ENCODE data around the gene PTTG1IP2.
"Not testable (repeated sequence)": the region's sequence is repeated elsewhere in the genome, so short reads cannot be mapped to it uniquely, and the experiment has no call there.

PTTG1IP2 gene

GRCh38 chr7:90469554-90469953, at the start of gene PTTG1IP2:
Gene PTTG1IP2, plus strand, starts transcription at chr7:90469639. Its CDS starts 148 bp downstream, at chr7:90469787.
- no peak for DNase-seq (ENCODE audit: low read depth)

DNA sequence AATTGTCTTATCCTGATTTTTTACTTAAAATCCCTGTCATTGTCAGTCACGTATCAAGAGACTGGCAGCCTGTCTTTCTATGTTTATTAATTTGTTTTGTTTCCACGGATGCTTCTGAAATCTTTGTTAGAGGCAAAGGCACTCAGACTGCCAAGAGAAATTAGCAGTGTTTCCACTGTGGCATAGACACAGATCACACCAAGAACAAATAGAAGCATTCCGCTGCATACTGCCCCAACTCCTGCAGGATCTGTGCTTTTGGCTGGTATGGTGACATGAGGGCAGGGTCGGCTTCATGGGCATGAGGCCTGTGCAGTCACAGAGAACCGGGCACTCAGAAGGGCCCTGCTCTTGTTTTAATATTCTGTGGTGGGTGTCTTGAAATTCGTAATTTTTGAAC, 47.8 kb upstream of the PTTG1IP2 start:
- no peak for DNase-seq (ENCODE audit: low read depth)

DNA sequence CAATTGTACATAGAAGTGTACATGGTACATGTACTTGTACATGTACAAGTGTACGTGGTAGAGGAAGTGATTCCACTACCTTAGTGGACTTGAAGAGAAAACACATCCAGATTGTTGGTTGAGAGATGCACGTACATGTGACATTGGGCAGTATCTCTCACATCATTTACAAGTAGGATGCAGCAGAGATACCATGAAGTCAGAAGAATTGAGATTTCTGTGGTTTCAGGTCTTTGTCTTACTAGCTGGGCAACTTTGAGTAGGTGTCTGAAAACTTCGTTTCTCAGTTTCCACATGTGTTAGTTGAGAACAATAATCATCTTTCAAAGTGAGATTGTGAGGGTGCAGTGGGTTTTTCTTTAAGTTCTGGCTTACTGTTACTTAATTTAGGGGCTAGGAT, 44.7 kb upstream of the PTTG1IP2 start:
- DNase-seq (ENCODE audit: low read depth), result no peak

- DNase-seq (ENCODE audit: low read depth), result no peak
These were observed 44.1 kb upstream of the PTTG1IP2 start for GRCh38 chr7:90425376-90425775.

- DNase-seq (ENCODE audit: low read depth), result no peak
These were observed 38.6 kb upstream of the PTTG1IP2 start for GRCh38 chr7:90430614-90431460.

- DNase-seq (ENCODE audit: low read depth), result no peak
These were observed 36.7 kb upstream of the PTTG1IP2 start for GRCh38 chr7:90432752-90433151.

- DNase-seq (ENCODE audit: low read depth), result no peak
These were observed 36.2 kb upstream of the PTTG1IP2 start for GRCh38 chr7:90433221-90433620.

DNA sequence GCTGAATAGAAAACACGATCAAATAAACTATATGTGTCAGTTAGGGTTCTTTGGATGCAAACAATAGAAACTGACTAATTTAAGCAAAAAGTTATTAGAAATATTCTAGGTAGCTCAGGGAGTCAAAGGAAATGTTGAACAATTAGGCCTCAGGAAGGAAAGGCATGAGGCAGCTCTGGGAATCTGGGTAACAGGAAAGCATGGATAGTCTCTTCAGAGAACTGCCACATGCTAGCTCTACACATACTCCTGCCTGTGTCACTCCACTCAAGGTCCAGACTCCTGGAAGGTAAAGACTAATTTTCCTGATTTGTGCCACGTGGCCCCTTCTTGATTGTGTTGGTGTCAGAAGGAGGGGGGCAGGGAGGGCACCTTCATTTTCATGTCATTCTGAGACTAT, 23.8 kb upstream of the PTTG1IP2 start:
- DNase-seq (ENCODE audit: low read depth), result no peak

DNA sequence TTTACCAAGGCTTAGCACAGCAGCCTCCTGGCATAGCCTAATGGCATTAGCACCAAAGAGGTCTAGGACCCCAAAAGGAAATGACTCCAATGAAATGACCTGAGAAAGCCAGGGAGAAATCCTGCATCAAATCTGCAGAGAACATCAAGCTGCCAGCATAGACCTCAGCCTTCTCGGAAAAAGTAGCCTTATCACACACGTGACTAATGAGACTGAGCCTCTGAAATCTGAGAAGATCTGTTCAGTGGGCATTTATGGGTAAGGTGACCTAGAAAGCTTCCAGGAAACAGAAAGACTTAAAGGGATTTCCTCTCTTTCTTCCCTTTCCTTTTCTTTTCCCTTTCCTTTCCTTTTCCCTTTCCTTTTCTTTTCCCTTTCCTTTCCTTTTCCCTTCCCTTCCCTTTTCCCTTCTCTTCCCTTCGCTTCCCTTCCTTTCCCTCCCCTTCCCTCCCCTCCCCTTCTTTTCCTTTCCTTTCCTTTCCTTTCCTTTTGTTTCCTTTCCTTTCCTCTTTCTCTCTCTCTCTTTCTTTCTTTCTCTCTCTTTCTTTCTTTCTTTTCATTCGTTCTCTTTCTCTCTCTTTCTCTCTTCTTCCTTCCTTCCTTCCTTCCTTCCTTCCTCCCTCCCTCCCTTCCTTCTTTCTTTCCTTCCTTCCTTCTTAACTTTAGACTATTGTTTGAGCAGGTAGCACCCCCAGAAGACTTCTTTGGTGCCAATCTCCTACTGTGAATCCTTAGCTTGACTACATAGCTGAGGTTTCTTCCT, 23.1 kb upstream of the PTTG1IP2 start:
- DNase-seq (ENCODE audit: low read depth), result no peak

- DNase-seq (ENCODE audit: low read depth), result no peak
These were observed 16.1 kb upstream of the PTTG1IP2 start for GRCh38 chr7:90453259-90453891.

GRCh38 chr7:90453931-90454330, 15.5 kb upstream of the PTTG1IP2 start:
- no peak for DNase-seq (ENCODE audit: low read depth)

GRCh38 chr7:90455163-90456030, 14.0 kb upstream of the PTTG1IP2 start:
- DNase-seq (ENCODE audit: low read depth), result no peak

DNA sequence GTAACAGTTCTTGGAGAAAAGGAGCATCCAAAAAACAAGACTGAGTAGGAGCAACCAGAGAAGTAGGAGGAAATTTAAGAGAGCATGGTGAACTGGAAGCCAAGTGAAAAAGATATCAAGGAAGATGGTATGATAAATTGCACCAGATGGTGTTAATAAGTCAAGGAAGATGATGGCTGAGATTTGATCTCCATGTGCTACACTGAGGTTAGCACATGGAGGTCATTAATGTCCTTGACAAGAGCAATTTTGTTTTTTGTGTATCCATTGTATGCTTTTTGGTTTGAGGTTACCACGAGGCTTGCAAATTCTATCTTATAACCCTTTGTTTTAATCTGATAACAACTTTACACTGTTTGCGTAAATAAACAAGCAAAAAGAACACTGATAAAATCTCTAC, 11.3 kb upstream of the PTTG1IP2 start:
- DNase-seq (ENCODE audit: low read depth), result no peak

DNA sequence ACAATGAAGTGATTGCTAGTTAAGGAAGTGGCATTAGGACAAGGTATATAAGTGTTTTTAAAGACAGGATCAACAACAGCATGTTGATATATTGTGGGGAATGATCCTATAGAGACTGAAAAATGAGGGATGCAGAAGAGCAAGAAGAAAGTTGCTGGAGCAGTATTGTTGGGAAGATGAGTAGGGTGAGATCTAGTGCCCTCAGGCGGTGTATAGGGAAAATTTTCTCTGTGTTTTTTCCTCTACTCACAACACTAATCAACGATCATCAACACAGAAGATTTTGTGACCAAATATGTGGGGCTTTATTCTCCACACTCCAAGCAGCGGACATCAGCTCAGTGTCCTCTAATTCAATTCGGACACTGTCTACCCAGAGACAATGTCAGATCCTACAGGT, 9.6 kb upstream of the PTTG1IP2 start:
- no peak for DNase-seq (ENCODE audit: low read depth)

- no peak for DNase-seq (ENCODE audit: low read depth)
These were observed 8.2 kb upstream of the PTTG1IP2 start for GRCh38 chr7:90461219-90461618.

GRCh38 chr7:90463151-90463628, 6.2 kb upstream of the PTTG1IP2 start:
- DNase-seq (ENCODE audit: low read depth), result not testable (repeated sequence)

- no peak for DNase-seq (ENCODE audit: low read depth)
These were observed 3.6 kb upstream of the PTTG1IP2 start for GRCh38 chr7:90465816-90466215.

- no peak for DNase-seq (ENCODE audit: low read depth)
These were observed 3.5 kb downstream of the PTTG1IP2 start for GRCh38 chr7:90472805-90473540.

DNA sequence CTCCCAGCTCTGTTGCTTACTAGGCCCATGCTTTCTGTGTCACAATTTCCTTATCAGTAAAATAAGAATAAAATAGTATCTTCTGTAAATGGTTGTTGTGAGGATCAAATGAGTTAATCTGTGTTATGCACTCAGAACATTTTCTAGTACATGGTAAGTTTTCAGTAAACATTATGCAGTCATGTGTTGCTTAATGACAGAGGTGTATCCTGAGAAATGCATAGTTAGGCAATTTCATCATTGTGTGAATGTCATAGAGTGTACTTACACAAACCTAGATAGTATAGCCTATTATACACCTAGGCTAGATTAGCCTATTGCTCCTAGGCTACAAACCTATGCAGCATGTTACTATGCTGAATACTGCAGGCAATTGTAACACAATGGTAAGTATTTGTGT, 4.4 kb downstream of the PTTG1IP2 start:
- no peak for DNase-seq (ENCODE audit: low read depth)

DNA sequence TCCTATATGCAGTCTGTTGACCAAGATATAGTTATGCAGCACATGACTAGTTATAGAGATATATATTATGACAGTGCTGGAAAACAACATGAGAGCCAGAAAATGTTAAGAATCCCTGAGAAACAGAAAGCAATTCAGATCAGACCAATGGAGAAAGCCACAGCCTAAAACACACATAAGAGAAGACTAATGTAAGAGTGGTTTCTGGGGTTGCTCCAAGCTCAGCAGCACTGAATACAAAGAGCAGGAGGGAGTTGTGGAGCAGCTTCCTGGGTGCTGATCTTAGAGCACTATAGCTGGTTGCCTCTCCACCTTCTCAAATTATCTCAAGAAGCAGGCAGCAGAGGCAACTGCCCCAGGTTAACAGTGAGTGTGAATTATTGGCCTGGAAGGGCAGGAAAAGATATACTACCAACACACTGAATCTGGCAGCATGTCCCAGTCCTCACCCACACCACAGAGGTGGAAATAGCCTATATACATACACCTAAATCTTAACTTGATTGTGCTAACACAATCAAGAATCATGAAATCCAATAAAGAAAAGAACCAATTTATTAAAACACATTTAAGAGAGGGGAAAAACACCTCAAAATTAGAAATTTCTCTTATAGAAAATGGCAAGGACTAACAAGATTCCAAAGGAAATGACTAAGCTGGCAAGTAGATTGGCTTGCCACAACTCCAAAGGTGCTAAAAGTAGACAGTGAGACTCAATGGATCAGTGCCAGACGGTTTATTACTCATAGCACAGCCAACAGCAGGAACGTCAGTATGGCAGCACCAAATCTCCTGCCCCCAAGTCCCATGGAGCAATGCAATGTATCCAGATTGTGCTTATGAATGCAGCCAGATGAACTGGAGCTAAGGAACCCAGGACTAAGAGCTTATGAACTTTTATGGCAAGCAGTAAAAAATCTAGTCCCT, 5.1 kb downstream of the PTTG1IP2 start:
- DNase-seq (ENCODE audit: low read depth), result no peak
